IPS DF 4.7 (cell line): ENCODE data around the gene DUOXA2.
"Not testable (repeated sequence)": the region's sequence is repeated elsewhere in the genome, so short reads cannot be mapped to it uniquely, and the experiment has no call there.

ENCODE experiments used
- DNase-seq: peaks from one replicate; pipeline ENCODE4 v3.0.0-alpha.2; 2013; ENCODE audit warnings: low spot score; ENCODE audit errors: extremely low read depth

DUOXA2 gene

DNA sequence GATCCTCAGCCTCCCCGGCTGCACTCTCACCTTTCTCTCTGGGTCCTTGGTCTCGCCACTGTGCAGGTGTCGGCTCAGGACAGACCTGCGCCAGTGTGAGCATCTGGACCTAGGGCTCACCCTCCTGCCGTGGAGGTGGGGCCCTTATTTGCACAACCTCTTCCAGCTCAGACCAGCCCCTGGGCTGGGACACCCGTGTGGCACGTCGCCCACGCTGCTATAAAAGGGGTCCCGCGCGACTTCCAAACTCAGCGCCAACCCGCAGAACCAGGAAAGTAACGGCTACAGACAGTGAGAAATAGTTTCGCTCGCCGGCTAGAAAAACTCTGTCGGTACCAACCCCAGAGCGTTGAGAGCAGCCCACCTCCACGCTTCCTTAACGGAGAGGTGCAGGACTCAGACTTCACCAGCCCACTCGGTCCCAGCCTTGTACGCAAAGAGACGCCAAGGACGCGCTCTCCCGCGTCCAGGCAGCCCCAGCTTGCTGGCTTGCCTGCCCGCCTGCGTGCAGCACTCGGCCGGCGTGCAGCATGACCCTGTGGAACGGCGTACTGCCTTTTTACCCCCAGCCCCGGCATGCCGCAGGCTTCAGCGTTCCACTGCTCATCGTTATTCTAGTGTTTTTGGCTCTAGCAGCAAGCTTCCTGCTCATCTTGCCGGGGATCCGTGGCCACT, at the start of gene DUOXA2, which contains the start of gene DUOX2:
Gene DUOXA2, plus strand, starts transcription at position 251 of the 675 bp plus-strand sequence. Its CDS starts 280 bp downstream, at position 531.
Gene DUOX2, minus strand, starts transcription at position 97 of the 675 bp plus-strand sequence. CDS start 761 bp downstream, outside the sequence.
- no peak for DNase-seq

DNA sequence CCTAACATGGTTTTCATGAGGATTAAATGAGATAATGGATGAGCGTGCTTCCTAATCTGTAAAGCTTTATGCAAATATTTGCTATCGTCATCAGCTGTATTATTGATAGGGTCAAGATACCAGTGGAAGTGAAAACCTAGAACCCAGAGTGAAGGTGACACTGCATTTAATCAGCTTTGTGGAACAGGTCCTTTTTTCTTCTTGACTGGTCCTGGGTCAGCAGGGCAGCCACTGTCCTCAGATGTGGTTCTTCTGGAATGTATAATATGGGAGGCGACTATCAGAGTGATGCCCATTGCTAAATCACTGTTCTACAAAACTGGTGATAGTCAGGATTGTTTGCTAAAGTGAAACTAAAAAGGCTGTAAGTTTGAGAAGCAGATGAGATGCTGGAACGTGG, 49.7 kb upstream of the DUOXA2 start:
- no peak for DNase-seq

DNA sequence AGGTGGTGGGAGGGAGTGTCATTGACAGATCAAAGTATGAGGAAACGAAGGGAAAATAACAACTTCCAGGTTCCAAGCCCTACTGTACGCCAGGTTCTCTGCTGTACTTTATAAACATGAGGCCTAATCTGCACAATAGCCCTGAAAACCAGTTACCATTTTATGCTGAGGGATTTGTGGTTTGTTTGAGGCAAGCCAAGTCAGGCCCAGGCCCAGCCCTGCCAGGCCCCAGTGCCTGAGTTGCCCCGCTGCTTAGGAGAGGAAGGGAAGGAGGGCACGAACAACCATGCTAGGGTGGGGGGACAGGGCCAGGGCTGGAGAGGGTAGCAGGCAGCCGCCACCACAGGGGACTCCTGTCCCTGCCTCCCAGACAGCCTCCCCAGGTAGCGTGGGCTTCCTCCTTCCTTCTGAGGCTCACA, 44.2 kb upstream of the DUOXA2 start:
- DNase-seq, result not testable (repeated sequence)

DNA sequence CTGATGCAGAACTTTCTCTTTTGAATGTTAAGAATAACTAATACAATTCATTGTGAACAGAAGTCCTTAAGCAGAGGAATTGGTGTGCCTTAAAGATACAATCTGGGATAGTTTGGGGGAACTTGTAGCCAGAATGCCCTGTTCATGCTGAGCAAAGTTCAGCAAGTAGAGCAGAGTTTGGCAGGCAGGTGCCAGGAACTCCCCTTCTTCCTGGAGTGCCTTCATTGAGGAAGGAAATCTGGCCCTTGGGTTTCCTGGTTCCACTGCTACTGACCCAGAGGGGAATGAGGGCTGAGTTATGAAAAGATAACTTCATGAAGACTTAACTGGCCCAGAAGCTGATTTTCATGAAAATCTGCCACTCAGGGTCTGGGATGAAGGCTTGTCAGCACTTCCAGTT, 40.5 kb upstream of the DUOXA2 start:
- DNase-seq, result not testable (repeated sequence)

DNA sequence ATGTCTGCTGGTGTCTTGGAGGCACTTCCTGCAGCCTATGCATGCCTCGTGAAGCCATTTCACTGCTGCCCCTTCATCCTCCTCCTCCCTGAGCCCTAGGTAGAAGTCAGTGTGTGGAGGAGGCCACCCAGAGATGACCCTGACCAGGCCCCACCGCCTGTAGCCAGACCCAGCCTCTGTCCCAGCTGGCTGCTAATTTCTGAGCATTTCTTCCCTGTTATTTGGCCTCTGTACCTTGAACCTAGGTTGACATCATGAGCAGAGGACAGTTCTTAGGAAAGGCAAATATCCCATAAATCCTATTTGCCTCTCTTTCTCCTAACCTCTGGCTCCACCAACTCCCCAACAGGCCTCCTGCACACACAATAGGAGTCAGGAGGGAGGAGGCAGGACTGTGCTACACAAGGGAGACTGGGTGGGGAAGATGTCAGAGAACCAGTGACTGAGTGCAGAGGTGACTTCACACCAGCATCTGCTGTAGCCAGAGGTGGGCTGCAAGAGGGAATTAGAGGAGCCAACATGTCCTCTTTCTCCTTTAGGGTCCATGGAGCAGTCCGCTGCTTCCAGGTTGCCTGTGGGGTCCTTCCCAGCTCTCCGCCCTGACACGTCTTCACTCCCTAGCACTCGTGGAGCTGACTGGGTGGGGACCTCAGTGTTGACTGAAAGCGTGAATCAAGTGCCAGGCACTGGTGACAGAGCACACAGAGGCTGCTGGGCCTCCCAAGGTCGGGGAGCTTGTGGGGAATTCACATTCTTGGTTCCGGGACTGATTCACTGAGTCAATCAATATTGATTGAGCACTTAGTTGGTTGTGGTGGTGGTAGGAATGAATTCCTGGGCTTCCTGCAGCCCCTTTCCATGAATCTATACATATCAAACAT, 38.4 kb upstream of the DUOXA2 start:
- DNase-seq, result not testable (repeated sequence)

DNA sequence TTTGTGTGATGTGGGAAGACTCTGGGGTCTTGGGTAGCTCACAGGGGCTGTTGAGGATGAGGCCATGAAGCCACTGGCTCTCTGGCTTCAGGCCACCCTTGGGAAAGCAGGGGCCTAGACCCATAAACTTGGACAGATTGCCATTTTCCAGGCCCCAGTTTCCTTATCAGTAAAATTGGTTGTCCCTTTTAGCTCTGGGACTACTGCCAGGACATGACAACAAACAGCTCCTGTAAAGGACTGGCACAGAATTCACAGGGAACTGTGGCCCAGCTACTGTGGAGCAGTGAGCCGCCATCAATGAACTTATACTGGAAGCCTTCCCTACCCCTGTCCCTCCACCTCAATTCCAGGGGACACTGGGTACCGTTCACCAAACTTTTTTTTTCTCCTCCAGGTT, 36.7 kb upstream of the DUOXA2 start:
- DNase-seq, result not testable (repeated sequence)

DNA sequence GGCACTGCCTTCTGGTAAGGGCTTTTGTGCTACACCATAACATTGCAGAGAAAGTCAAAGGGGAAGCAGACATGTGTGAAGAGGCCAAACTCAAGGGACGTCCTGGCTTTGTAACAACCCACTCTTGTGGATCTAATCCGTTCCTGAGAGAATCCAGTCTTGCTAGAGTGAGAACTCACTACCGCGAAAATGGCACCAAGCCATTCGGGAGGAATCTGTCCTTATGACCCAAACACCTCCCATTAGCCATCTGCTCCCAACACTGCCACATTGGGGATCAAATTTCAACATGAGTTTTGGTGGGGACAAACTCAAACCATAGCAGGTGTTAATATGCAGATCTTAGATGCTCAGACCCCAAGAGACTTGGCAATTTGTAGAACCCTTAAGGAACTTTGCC, 34.9 kb upstream of the DUOXA2 start:
- DNase-seq, result not testable (repeated sequence)

DNA sequence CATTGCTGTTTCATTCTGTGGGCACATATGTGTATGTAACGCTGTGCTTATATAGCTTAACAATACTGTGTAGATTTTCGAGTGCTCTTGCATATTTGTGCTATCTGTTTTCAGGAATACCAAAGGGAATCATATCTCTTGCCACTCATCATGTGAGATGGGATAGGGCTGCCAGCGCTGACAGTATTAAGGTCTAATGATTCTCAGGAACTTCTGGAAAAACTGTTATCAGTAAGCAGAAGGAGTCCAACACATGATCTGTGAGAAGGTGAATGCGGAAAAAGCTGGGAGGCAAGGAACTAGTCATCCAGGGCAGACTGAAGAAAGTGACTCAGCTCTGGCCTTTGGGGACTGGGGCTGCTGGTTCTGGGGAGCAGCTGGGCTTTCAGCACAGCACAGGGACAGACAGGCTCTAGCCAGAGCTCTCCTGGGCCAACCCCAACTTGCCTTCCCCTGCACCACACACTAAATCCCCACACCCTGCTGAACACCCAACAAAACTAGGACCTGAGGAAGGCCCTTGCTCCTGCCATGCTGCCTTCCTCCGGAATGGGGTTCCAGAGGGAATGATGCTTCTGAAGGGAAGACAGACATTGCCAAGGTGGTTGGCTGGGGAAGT, 34.4 kb upstream of the DUOXA2 start:
- not testable (repeated sequence) for DNase-seq

DNA sequence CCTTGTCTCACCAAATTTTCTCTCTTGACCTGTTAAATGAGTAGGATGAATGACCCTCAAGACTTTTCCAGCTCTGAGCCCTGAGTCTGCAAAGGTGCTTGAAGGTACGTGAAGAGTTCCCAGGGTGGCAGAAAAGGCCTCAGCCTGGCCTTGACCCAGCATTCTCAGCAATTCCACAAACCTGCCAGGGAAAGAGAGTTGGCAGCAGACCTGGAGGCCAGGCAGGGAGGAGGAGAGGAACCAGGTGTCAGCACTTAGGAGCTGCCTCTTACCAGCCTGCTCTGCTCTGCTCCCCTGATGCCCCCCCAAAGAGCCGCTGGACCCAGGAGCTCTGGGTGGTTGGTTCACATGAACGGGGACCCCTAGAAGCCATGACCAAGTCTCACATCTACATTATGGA, 33.5 kb upstream of the DUOXA2 start:
- not testable (repeated sequence) for DNase-seq

DNA sequence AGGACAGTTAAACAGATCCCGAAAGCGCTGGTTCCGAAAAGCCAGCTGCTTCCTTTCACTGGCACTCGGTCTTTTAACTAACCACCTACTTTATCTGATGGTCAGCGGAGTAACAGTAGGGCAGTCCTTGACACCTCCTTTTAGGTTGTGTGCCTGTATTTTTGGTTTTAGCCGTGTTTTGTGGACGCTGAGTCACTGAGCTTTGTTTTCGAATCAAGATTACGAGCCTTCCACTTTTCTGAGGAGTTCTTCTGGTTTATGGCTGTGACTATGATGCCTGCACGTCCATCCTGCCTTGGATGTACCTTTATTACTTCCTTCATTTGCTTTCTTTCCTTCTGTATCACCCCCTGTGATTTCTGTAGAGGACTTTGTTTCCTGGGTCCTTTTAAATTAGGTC, 31.7 kb upstream of the DUOXA2 start:
- DNase-seq, result not testable (repeated sequence)

DNA sequence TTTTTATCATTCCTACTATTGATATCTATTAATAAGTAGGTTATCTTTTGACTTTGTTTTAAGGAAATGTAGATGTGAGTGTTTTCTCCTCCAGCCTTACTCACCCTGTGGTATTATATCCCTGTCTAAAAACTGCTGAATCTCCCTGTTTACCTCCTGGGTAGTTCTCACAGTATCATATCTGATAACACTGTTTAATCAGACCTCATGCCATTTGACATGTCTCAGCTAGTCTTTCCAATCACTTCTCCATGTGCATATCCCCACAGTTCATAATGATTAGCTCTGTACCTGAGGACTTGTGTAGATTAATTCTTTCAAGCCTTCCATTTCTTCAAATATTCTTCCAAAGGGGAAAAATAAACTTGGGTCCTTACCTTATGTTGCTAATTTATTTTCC, 30.9 kb upstream of the DUOXA2 start:
- no peak for DNase-seq

DNA sequence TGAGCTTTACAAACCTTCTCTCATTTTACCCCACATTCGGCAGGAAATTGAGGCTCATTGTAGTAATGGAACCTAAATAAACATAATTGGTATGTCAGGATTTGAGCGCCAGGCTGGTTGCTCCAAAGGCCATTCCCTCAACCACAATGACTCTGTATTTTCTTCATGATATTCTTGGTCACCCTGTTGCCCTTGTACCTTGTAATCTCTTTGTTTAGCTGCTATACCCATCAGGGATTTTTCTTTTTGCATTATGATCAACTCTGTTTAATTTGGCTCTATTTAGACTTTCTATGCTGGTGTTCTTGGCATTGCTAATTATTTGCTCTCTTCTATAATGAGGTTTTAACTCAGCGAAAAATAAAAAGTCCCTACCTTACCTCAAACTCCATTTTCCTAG, 30.0 kb upstream of the DUOXA2 start:
- DNase-seq, result no peak

DNA sequence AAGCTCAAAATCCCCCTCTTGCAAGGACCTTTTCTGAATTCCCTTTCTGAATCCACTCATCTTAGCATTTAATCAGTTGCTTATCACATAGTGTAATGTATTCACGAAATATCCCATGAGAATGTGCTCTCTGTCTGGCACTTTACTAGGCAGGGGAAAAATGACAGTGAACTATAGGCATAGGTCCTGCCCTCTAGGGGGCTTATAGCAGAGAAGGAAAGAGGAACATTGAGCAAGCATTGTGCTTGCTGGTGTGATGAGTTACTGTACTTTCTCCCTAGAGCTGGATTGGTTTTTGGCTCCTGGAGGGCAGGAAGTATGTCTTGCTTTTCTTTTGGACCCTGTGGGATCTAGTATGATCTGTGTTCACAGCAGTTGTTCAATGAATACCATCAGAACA, 26.6 kb upstream of the DUOXA2 start:
- no peak for DNase-seq

DNA sequence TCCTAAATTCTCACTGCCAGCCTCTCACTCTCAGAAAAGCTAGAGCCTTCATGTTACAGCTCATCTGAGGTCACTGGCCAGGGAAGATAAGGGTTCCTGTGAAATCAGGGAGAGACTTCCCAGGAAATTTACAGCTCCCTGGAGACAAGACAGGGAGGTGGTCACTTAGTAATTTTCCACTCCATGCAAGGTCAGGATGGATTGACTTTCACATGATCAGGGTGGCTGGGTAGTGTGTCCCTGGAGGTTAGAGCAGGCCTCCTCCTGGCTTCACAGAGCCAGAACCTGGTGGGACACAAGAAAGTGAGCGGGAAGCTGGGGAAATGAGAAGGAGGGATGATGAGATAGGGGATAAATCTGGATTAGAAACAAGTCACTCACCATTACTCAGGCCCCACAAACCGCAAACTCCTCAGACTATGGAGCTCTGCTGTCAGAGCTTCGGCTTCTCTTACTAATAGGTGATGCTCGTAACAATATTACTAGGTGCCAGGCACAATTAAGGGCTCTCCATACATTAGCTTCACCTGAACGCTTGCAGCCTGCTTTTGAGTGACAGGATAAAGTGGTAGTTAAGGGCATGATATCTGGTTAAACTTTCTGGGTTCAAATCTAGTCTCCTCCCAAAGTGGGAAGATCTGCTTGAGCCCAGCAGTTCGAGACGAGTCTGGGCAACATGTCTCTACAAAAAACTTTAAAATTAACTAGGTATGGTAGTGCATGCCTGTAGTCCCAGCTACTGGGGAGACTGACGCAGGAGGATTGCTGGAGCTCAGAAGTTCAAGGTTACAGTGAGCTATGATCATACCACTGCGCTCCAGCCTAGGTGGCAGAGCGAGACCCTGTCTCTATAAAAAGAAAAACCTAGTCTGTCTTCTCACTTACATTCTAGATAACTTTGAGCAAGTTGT, 25.1 kb upstream of the DUOXA2 start:
- DNase-seq, result no peak

DNA sequence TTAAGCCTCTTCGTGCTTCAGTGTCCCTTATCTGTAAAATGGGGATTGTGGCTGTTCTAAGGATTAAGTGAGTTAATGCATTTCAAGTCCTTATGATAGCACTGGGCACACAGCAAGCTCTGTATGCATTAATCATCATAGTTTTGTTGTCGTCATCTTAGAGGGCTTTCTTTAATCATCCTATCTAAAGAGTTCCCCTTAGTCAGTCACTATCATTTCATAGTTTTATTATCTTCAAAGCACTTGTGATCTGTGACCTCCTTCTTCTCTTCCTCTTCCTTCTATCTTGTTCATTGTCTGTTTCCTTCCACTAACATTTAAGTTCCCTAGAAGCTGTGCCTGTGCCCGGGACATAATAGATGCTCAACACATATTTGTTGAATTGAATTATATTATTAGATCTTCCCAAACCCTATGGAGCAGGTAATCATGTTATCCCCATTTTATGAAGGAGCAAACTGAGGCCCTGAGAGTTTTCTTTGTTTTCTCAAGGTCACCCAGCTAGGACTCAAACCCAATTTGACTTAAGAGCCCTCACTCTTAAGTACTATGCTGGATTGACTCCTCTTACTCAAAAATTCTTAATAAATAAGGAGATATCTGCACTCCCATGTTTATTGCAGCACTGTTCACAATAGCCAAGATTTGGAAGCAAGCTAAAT, 24.3 kb upstream of the DUOXA2 start:
- no peak for DNase-seq

DNA sequence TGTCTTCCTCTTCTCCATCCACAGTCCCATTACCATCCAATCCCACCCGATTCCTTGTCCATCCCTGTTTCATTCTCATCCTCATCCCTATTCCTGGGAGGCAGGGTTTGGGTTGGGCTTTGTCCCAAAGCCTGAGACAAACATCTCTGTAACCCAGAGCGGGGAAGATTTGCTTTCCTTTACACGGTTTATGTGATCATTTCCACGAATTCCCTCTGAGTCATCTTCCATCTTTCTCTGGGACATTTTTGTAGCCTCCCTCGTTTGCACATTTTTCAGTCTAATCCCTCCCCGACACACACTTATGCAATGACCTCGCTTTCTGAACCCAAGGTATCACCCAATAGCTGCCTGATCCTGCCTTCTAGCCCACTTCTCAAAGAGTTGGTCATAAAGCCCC, 23.0 kb upstream of the DUOXA2 start:
- no peak for DNase-seq

DNA sequence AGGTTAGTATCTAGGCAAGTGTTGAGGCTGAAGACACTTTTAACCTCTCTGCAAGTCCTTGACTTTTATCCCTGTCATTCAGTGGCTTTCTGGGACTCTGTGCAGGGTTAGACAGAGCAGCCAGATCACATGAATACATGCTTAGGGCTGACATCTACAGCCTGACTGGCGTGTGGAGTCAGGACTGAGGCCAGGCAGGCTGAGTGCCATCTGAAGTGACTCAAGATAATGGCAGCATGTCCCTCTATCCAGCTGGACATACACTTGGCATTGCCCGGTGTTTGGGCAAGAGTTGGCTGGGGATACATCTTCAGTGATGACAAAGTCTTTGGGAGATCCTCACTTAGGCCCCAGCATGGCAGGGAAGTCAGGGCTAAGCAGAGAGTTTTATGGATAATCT, 22.6 kb upstream of the DUOXA2 start:
- no peak for DNase-seq

DNA sequence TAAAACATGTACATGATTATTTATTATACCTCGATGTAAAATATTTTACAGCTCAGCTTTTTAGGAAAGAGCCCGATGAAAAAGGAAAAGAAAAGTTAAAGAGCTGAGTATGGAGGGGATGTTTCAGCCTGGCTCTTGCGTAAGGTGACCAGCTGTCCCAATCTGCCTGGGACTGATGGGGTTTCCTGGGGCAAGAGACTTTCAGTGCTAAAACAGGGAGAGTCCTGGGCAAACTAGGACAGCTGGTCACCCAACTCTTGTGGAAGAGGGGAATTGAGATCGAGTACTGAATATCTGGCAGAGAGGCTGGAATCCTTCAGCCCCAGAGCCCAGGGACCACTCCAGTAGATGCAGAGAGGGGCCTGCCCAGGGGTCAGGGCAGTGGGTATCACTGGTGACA, 21.1 kb upstream of the DUOXA2 start:
- DNase-seq, result no peak

DNA sequence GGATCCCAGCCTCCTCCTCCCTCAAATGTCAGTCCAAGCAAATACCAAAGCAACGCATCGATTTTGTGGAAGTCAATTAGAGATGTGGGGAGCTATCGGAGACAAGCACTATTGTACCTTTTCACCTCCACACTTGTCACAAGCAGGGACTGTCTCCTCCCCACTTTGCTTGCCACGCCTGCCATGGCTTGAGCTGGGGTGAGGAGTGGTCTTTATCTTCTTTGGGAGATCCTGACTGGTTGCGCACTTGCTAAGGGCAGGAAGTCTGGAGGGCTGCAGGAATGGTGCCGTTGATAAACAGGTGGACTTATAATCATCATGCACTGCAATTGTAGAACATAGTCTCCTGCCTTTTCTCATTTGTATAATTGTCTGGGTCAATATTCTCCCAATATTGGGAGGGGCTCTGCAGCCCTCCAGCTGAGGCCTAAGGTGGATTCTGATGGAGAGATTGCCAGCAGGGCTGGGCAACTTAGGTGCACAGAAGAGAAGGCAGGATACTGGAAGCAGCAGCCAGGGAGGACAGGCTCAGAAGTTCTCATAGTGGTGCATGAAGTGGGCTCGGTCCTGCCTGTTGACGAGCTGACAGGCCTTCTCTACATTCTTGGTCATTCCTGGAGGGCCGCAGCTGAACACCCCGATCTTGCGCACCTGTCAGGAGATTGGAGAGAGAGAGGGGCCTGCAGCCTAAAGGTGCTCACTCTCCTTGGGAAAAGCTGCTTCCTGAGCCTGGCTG, 20.3 kb upstream of the DUOXA2 start:
- DNase-seq, result no peak

DNA sequence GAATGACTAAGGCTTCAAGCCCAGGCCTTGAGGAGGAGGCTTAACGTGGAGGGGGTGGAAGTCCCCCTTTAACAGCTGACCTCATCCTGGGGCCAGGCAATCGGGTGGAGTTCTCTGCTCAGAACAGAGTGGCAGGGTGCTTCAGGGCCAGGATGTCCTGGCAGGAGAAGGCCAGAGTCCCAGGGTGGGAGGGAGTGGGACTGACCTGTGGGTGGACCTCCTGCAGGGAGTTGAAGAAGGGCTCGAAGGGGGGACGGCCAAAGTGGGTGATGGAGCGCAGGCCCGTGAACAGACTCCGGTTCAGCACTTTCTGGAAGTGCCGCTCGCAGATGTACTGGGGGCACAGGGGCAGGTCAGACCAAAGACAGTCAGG, 19.8 kb upstream of the DUOXA2 start:
- no peak for DNase-seq
